Tibial nerve (tissue), 4 donors: Measurements from ENCODE around the gene ACOD1. TPM values are rescaled to one million over a fixed set of nuclear protein-coding genes. Genes with fewer than 3 reads are reported as not detected.
A peak's percentile ranks its signal among the peaks of the same experiment; 100 is the strongest.

Source experiments
- DNase-seq, 2 donors: peaks; one replicate each; pipeline ENCODE4 v3.0.0-alpha.2; 2019; ENCODE audit warnings: low spot score in 2 of 2
- H3K27ac ChIP-seq, 4 donors: fragments of 200-600 bp; sonication (generic) in 3 of 4; one replicate each; pipeline ENCODE4 v1.5.1; 2017 to 2019; ENCODE audit warnings: mild to moderate bottlenecking in 1 of 4
- H3K27me3 ChIP-seq, 2 donors: fragments of 200-600 bp; sonication (generic) in 1 of 2; one replicate each; pipeline versions ENCODE4 v1.5.1 to v1.6.0; 2017 to 2019
- H3K36me3 ChIP-seq, 3 donors: fragments of 200-600 bp; sonication (generic); one replicate each; pipeline ENCODE4 v1.5.1; 2018 to 2019
- H3K4me1 ChIP-seq, 4 donors: fragments of 200-600 bp; sonication (generic) in 3 of 4; one replicate each; pipeline ENCODE4 v1.5.1; 2017 to 2019
- H3K4me3 ChIP-seq, 4 donors: fragments of 200-600 bp; sonication (generic) in 3 of 4; one replicate each; pipeline ENCODE4 v1.5.1; 2017 to 2019; ENCODE audit warnings: mild to moderate bottlenecking in 1 of 4, moderate library complexity in 1 of 4
- H3K9me3 ChIP-seq, 4 donors: fragments of 200-600 bp; sonication (generic) in 3 of 4; one replicate each; pipeline ENCODE4 v1.5.1; 2017 to 2019
- EP300 ChIP-seq, 2 donors: sonication (generic); formaldehyde crosslinking; IDR thresholded peaks; one replicate each; pipeline ENCODE4 v1.6.1; 2017; ENCODE audit warnings: antibody characterized with exemption in 2 of 2, mild to moderate bottlenecking in 1 of 2
- POLR2A ChIP-seq, 2 donors: fragments of 450-650 bp; IDR thresholded peaks; one replicate each; pipeline ENCODE4 v1.6.1; 2017; ENCODE audit warnings: antibody characterized with exemption in 2 of 2, mild to moderate bottlenecking in 2 of 2, moderate library complexity in 2 of 2
- WGBS, 2 donors: methylation state at CpG; one replicate each; pipeline ENCODE4 v1.1.5; 2018; 5-methylcytosine and 5-hydroxymethylcytosine counted together
- total RNA-seq, 4 donors: library from RNA; depleted of rRNA; stranded (reverse); fragments of >200 nt; gene quantifications; one replicate each; pipeline ENCODE4 v1.1.0, GENCODE V29; 2016
- TF ChIP-seq, protein P1 (sequence below), 5 experiments: fragments of 200-600 bp in 3 of 5; fragments of 450-650 bp in 2 of 5; sonication (generic) in 3 of 5; IDR thresholded peaks; one replicate each; pipeline ENCODE4 v1.5.1; 2016 to 2019; ENCODE audit warnings: antibody characterized with exemption in 5 of 5, mild to moderate bottlenecking in 3 of 5, moderate library complexity in 2 of 5

ACOD1 gene
- total RNA-seq, 4 donors from 2014 or later: not detected

DNA sequence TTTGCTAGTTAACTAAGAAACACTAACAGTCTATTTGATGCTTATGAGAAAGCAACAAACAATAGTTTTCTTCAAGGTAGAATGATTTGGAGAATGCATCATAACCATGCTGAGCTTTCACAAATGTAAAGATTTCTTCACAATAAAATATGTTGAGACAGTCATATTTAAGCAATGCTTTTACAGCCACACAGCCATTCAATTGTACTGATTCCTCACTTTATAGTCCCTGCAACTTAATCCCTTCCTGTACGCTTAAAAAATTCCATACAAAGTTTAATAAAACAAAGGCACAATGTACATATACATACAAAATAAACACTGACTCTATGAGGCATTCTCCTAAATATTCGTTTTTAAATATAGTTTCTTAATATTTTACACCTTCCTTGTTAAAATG, 4.7 kb upstream of the ACOD1 start:
- Histone ChIP-seq H3K27me3 (no peaks in the 10 kb centered on the region), H3K4me1 (peaks cover 0 to 6% (median 2%) of the 10 kb centered on the region in 4 donors), H3K27ac (no peak overlapping the region), H3K36me3 (no peaks in the 10 kb centered on the region), H3K9me3 (peaks cover 0 to 10% (median 0%) of the 10 kb centered on the region in 4 donors), H3K4me3 (no peak overlapping the region)
- WGBS, 2 donors: 72 to 82% methylated on average over 2 of the region's 2 CpGs
- TF ChIP-seq POLR2A (IDR thresholded peaks at IDR 0.05) (no peak), EP300 (IDR thresholded peaks at IDR 0.05) (no peak)
- TF ChIP-seq, protein P1, sequence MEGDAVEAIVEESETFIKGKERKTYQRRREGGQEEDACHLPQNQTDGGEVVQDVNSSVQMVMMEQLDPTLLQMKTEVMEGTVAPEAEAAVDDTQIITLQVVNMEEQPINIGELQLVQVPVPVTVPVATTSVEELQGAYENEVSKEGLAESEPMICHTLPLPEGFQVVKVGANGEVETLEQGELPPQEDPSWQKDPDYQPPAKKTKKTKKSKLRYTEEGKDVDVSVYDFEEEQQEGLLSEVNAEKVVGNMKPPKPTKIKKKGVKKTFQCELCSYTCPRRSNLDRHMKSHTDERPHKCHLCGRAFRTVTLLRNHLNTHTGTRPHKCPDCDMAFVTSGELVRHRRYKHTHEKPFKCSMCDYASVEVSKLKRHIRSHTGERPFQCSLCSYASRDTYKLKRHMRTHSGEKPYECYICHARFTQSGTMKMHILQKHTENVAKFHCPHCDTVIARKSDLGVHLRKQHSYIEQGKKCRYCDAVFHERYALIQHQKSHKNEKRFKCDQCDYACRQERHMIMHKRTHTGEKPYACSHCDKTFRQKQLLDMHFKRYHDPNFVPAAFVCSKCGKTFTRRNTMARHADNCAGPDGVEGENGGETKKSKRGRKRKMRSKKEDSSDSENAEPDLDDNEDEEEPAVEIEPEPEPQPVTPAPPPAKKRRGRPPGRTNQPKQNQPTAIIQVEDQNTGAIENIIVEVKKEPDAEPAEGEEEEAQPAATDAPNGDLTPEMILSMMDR (IDR thresholded peaks at IDR 0.05): no peak
- DNase-seq: no peak

DNA sequence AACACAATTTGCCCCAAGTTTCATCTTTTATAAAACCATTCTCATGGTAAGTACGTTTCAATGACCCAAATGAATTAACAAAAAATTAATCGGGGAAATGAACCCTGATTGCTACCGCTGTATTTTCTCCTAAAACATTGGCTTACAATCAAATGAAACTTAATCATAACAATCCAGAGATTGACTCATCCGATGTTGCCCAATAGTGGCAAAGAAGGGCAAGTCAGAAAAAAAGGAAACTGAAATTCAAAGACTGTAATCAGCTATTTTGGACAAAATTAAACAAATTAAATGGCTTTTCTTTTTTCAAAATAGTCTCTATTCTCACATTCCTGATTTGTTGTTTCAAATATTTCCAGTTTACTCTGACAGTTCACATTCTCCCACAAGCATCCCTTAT, 3.9 kb upstream of the ACOD1 start:
- no peak for TF ChIP-seq POLR2A (IDR thresholded peaks at IDR 0.05)
- TF ChIP-seq, protein P1 (IDR thresholded peaks at IDR 0.05): no peak
- no peak for TF ChIP-seq EP300 (IDR thresholded peaks at IDR 0.05)
- DNase-seq: peak in 1 of 2 donors; percentile 29
- WGBS, 2 donors: 49 to 52% methylated on average over 4 of the region's 4 CpGs
- H3K27me3 ChIP-seq: no peaks in the 10 kb centered on the region
- peaks cover 0 to 10% (median 0%) of the 10 kb centered on the region in 4 donors for H3K9me3 ChIP-seq
- no peaks in the 10 kb centered on the region for H3K36me3 ChIP-seq
- no peak overlapping the region for H3K4me3 ChIP-seq
- H3K4me1 ChIP-seq: peaks cover 0 to 6% (median 2%) of the 10 kb centered on the region in 4 donors
- peak overlapping the region in 1 of 4 donors; percentile 40 for H3K27ac ChIP-seq

DNA sequence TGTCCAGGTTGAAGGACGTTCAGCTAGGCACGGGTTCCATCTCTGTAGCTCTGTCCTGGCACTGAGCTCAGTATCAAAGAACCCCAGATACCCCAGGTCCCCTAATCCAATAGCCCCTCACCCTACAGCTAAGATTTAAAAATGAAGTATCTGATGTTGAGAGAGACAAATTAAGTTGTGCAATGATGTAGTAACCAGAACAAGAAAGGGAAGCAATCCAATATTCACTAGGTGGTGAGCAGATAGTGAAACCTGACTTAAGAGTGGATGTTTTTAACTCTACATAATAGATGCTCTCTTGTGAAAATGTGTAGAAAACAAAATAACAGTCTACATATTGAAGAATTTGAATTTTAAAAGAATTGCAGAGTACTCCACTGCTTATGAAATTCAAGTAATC, 1.8 kb downstream of the ACOD1 start:
- 89 to 95% methylated on average over 2 of the region's 2 CpGs for WGBS, 2 donors

DNA sequence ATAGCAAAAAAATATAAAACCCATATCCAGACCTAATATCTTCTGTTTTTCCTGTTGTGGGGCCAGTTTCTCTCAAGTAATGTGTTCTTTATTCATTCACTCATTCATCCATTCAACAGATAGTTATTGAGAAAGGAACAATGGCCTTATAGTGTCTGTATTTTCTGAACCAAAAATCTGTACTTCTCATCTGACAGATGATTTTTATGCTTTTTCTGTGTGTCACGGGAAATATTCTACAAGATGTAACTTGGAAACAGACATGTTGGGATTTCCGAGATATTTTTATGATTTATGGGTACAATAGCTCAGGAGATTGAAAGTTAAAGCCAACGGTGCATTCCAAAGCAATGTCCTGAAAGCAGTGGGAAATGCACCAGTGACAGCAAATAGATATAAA, 5.7 kb downstream of the ACOD1 start:
- TF ChIP-seq, protein P1 (IDR thresholded peaks at IDR 0.05): no peak
- TF ChIP-seq POLR2A (IDR thresholded peaks at IDR 0.05) (no peak), EP300 (IDR thresholded peaks at IDR 0.05) (no peak)
- no peak overlapping the region for H3K4me3 ChIP-seq
- peak overlapping the region in 2 of 4 donors; percentile 23 to 40 for H3K27ac ChIP-seq
- no peaks in the 10 kb centered on the region for H3K4me1 ChIP-seq
- H3K9me3 ChIP-seq: no peaks in the 10 kb centered on the region
- no peaks in the 10 kb centered on the region for H3K36me3 ChIP-seq
- no peak for DNase-seq
- H3K27me3 ChIP-seq: no peaks in the 10 kb centered on the region
- 34 to 41% methylated on average over 3 of the region's 3 CpGs for WGBS, 2 donors

More for the DNA sequence above, 1.8 kb downstream of the ACOD1 start:
- Histone ChIP-seq H3K9me3 (peaks cover 0 to 10% (median 0%) of the 10 kb centered on the region in 4 donors), H3K27ac (no peak overlapping the region), H3K27me3 (no peaks in the 10 kb centered on the region), H3K4me3 (no peak overlapping the region), H3K36me3 (no peaks in the 10 kb centered on the region), H3K4me1 (no peaks in the 10 kb centered on the region)
- DNase-seq: no peak
- TF ChIP-seq EP300 (IDR thresholded peaks at IDR 0.05) (no peak), POLR2A (IDR thresholded peaks at IDR 0.05) (no peak)
- TF ChIP-seq, protein P1 (IDR thresholded peaks at IDR 0.05): no peak

DNA sequence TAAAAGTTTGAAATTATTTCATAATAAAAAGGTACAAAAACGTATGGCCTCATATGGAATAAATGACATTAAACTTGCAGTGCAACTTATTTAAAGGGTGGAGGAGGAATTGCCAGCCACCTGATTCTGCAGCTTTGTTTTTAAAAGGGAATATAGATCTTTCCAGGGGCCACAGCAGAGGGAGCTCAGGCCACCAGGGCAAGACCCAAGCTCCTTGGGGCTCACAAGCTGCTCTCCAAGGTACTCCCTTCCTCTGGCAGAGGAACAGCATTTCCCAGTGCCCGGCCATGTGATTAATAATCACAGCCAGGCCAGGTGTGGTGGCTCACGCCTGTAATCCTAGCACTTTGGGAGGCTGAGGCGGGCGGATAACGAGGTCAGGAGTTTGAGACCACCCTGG, 6.2 kb downstream of the ACOD1 start:
- TF ChIP-seq, protein P1 (IDR thresholded peaks at IDR 0.05): no peak
- TF ChIP-seq POLR2A (IDR thresholded peaks at IDR 0.05) (no peak), EP300 (IDR thresholded peaks at IDR 0.05) (no peak)
- H3K36me3 ChIP-seq: peaks cover 0 to under 1% (median 0%) of the 10 kb centered on the region in 3 donors
- no peak overlapping the region for H3K4me3 ChIP-seq
- H3K27me3 ChIP-seq: no peaks in the 10 kb centered on the region
- no peaks in the 10 kb centered on the region for H3K4me1 ChIP-seq
- peaks cover 0 to 1% (median 0%) of the 10 kb centered on the region in 4 donors for H3K9me3 ChIP-seq
- no peak for DNase-seq
- H3K27ac ChIP-seq: no peak overlapping the region
- WGBS, 2 donors: 86 to 87% methylated on average over 6 of the region's 6 CpGs
